H1 (cell line): ENCODE results near the gene EHHADH.

Experiments
- BCL11A ChIP-seq, 2 experiments: IDR thresholded peaks; one replicate each; pipeline ENCODE4 v1.6.1; 2011; ENCODE audit warnings: low read depth in 2 of 2, low read length in 2 of 2, mild to moderate bottlenecking in 2 of 2
- CBX5 ChIP-seq: fragments of 300-800, 300-1000 bp; sonication (generic); IDR thresholded peaks from 2 replicates; pipeline ENCODE4 v1.7.1; 2016; ENCODE audit warnings: antibody characterized with exemption, low read length, low read depth
- EGR1 ChIP-seq: IDR thresholded peaks from 2 replicates; pipeline ENCODE4 v1.6.1; 2011; ENCODE audit warnings: low read depth, low read length, borderline replicate concordance
- GABPA ChIP-seq: IDR thresholded peaks from 2 replicates; pipeline ENCODE4 v1.6.1; 2011; ENCODE audit warnings: mild to moderate bottlenecking, low read length, moderate library complexity, borderline replicate concordance; ENCODE audit not compliant: insufficient read depth
- KDM5A ChIP-seq: fragments of 200-600 bp; IDR thresholded peaks from 2 replicates; pipeline ENCODE4 v1.7.1; 2012; ENCODE audit warnings: mild to moderate bottlenecking, low read length, inconsistent platforms, mixed read lengths
- POLR2A ChIP-seq, 2 experiments: IDR thresholded peaks; 1 replicate in 1 of 2; 2 replicates in 1 of 2; pipeline ENCODE4 v1.6.1; 2011; ENCODE audit warnings: low read depth in 2 of 2, low read length in 2 of 2, mild to moderate bottlenecking in 2 of 2; ENCODE audit errors: control extremely low read depth in 1 of 2
- POLR2AphosphoS5 ChIP-seq: IDR thresholded peaks from 2 replicates; pipeline ENCODE4 v1.6.1; 2011; ENCODE audit warnings: low read depth, low read length
- RAD21 ChIP-seq, 2 experiments: IDR thresholded peaks in 1 of 2; conservative IDR thresholded peaks in 1 of 2; 2 replicates each; pipeline ENCODE4 v1.6.1; 2011; ENCODE audit warnings: low read depth in 2 of 2, low read length in 2 of 2, improper control_type of control experiment in 1 of 2, inconsistent platforms in 1 of 2, mild to moderate bottlenecking in 1 of 2, moderate library complexity in 1 of 2
- RXRA ChIP-seq: IDR thresholded peaks from 2 replicates; pipeline ENCODE4 v1.6.1; 2011; ENCODE audit warnings: low read depth, mild to moderate bottlenecking, low read length, moderate library complexity; ENCODE audit not compliant: insufficient read depth
- SP1 ChIP-seq: IDR thresholded peaks from 2 replicates; pipeline ENCODE4 v1.6.1; 2011; ENCODE audit warnings: low read depth, low read length
- SP2 ChIP-seq: IDR thresholded peaks from 2 replicates; pipeline ENCODE4 v1.6.1; 2012; ENCODE audit warnings: mild to moderate bottlenecking, low read length, inconsistent platforms
- TAF1 ChIP-seq: IDR thresholded peaks from 2 replicates; pipeline ENCODE4 v1.6.1; 2011; ENCODE audit warnings: mild to moderate bottlenecking, low read depth, low read length
- TF ChIP-seq, protein P1 (sequence below), 3 experiments: IDR thresholded peaks; 1 replicate in 2 of 3; 2 replicates in 1 of 3; pipeline versions ENCODE4 v1.5.1 to v1.6.1; 2011; ENCODE audit warnings: low read length in 3 of 3, mild to moderate bottlenecking in 3 of 3, inconsistent platforms in 2 of 3, low read depth in 1 of 3, moderate library complexity in 1 of 3; ENCODE audit not compliant: insufficient read depth in 1 of 3; ENCODE audit errors: control extremely low read depth in 1 of 3

DNA sequence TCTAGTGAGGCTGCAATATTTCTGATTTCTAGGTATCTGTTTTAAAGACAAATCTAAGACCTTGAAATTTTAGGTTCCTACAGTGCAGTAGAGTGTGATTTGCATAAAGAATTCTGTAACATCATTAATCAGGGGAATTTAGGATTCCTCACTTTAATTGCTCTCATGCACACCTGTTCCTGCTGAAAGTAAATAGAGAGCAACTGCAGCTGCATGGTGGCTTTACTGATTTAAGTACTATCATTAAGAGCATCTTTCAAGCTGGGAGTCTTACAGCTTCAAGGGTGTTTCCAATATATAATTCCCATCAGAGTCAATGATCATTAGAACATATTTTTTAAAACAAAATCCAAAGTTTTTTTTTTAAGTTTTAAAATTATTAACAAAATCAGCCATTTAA, 65.0 kb downstream of the EHHADH start:
- TF ChIP-seq, protein P1, sequence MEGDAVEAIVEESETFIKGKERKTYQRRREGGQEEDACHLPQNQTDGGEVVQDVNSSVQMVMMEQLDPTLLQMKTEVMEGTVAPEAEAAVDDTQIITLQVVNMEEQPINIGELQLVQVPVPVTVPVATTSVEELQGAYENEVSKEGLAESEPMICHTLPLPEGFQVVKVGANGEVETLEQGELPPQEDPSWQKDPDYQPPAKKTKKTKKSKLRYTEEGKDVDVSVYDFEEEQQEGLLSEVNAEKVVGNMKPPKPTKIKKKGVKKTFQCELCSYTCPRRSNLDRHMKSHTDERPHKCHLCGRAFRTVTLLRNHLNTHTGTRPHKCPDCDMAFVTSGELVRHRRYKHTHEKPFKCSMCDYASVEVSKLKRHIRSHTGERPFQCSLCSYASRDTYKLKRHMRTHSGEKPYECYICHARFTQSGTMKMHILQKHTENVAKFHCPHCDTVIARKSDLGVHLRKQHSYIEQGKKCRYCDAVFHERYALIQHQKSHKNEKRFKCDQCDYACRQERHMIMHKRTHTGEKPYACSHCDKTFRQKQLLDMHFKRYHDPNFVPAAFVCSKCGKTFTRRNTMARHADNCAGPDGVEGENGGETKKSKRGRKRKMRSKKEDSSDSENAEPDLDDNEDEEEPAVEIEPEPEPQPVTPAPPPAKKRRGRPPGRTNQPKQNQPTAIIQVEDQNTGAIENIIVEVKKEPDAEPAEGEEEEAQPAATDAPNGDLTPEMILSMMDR (IDR thresholded peaks at IDR 0.05; ENCODE audit: control extremely low read depth in 1 of 3, insufficient read depth in 1 of 3, low read depth in 1 of 3, low read length in 3 of 3) = no peak
- TF ChIP-seq RXRA (no peak), TAF1 (no peak), POLR2A (IDR thresholded peaks at IDR 0.05; ENCODE audit: control extremely low read depth in 1 of 2, low read depth in 2 of 2, low read length in 2 of 2) (no peak), SP2 (no peak), EGR1 (no peak), CBX5 (no peak), KDM5A (no peak), SP1 (no peak), POLR2AphosphoS5 (no peak), BCL11A (IDR thresholded peaks at IDR 0.05; ENCODE audit: low read depth in 2 of 2, low read length in 2 of 2) (no peak), RAD21 (IDR thresholded peaks at IDR 0.05 in 1 of 2, conservative IDR thresholded peaks at IDR 0.05 in 1 of 2; ENCODE audit: low read depth in 2 of 2, low read length in 2 of 2) (no peak), GABPA (no peak)
